CD4-positive, alpha-beta T cell treated with Interferon gamma for 1 hour (primary cell): ENCODE results near the gene CEMIP.

ENCODE experiments used
- DNase-seq: peaks from one replicate; pipeline ENCODE4 v3.0.0-alpha.2; 2020

Gene CEMIP

GRCh38 chr15:80989518-80990478 is 210.6 kb downstream of the CEMIP start, which contains the start of gene MESD:
TSS of gene MESD (minus strand) at chr15:80989819. CDS start at chr15:80989791, 28 bp downstream.
- DNase-seq: peak; percentile 95

- DNase-seq: no peak
Measured at GRCh38 chr15:80990955-80991354, 211.8 kb downstream of the CEMIP start.

GRCh38 chr15:80991421-80991820 is 212.3 kb downstream of the CEMIP start:
- DNase-seq: no peak

- DNase-seq: no peak
Measured at GRCh38 chr15:80992006-80992405, 212.8 kb downstream of the CEMIP start.

- no peak for DNase-seq
Measured at GRCh38 chr15:80992441-80992840, 213.3 kb downstream of the CEMIP start.

- no peak for DNase-seq
Measured at GRCh38 chr15:80996247-80996646, 217.1 kb downstream of the CEMIP start.

- DNase-seq: no peak
Measured at GRCh38 chr15:80997692-80998091, 218.5 kb downstream of the CEMIP start.

- no peak for DNase-seq
Measured at GRCh38 chr15:80998251-80998650, 219.1 kb downstream of the CEMIP start.

GRCh38 chr15:80999623-81000036 is 220.5 kb downstream of the CEMIP start:
- DNase-seq: peak; percentile 39

- no peak for DNase-seq
Measured at GRCh38 chr15:81000144-81000623, 221.0 kb downstream of the CEMIP start.

GRCh38 chr15:81000624-81001151 is 221.5 kb downstream of the CEMIP start, which contains the start of gene TLNRD1:
TSS of gene TLNRD1 (plus strand) at chr15:81000923. CDS start at chr15:81002272, 1,349 bp downstream.
- DNase-seq: peak; percentile 85
